ENCODE measurements around the gene NOTUM.

NOTUM gene

DNA sequence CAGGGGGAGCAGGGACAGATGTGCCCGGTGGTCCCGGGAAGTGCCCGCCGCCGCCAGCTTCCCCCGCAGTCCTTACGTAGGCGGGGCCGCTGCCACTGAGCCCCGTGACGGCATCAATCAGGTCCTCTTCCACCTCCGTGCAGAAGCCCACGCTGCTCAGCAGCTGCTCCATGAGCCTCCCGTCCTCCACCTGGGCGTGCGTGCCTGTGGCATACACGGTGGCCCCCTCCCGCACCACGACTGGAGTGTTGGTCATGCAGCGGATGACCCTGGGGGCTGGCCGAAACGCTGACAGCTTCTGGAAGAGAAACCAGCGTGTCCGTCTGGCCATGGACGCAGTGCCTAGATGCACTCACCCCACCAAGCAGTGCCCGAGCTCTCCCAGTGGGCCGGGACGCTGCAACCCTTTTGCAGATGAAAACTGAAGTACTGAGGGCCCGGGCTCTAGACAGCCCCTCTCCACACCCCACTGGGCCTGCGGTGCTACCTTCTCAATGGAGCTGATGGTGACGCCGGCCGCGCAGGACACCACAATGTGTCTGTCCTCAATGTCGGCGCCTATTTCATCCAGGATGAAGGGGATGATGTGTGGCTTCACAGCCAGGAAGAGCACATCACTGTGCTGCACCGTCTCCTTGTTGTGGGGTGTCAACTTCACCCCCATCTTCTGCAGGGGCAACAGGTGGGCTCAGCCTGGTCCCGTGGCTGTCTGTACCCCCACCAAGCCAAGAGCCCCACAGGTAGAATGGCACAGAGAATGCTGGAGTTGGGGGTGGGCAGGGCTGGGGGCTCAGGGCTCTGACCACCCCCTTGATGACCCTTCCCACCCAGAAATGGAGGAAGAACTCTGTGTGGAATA is 25.9 kb downstream of the NOTUM start:
- no peak for DNase-seq

DNA sequence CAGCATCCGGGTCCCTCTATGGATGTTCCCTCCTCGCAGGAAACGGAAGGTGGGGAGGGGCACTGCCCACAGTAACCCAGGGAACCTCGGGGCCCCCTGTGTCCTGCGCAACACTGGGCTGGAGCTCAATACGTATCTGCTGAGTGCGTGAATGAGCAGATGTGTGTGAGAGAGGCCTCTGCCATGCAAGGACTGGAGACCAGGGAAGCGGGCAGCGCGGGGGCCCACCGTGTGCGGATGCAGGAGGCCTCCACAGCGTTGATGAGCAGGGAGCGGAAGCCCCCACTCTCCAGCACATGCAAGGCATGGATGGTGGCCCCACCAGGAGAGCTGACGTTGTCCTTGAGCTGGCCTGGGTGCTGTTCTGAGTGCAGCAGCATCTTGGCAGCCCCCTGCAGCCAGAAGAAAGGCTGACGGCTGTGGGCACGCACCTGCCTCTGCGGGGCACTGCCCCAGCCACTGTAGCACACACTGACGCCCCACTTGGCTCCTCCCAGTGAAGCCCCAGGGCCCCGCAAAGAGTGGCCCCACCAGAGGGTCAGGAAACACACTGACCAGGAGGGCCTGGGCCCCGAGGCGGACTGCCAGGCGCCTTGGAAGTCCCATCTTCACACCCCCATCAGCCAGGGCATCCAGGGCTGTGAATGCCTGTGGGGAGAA is 26.8 kb downstream of the NOTUM start:
- DNase-seq = no peak

DNA sequence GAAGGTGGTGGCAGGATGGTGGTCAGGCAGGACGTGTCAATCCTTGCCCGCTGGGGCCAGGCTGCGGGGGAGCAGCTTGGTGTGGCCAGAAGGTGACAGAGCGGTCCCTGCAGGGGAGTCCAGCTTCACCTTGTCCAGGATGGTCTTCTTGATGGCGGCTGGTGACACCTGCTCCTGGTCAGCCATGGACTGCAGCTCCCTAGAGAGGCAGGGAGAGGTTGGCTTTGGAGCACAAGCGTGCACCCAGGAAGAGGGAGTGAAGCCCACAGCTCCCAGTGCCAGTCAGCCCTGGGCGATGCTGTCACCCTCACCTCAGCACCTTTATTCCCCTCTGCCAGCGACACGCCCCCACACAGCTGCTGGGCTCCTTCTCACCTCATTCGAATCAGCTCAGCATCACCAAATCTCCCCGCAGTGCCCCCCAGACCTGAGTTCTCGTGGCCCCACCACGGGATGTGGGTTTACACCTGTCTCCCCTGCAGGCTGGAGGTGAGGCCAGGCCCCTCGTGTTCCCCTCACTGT is 27.7 kb downstream of the NOTUM start:
- DNase-seq = no peak

DNA sequence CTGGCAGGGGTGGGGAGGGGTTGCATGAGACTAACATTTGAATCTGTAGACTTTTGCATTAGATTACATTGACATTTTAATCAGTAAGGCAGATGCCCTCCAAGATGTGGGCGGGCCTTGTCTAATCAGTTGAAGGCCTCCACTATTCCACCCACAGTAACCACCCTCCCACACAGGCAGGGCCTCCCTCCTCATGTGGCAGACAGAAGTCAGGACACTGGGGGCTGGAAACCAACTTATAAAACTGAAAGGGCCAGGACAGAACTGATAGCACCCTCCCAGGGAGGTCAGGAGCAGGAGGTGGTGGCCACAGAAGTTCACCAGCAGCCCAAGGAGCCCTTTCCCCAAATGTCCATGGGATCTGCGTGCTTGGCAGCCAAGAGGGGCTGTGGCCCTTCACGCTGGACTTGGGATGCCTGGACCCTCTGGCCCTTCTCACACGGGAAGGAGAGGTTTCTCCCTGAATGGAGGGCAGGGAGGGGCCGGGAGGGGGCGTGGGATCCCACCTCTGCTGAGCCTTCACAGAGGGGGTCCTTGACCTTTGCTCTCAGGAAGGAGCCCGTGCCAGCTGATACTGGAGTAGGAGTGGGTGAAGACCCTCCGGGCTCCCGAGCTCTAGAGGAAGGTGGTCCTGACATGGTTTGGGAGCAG is 28.5 kb downstream of the NOTUM start:
- DNase-seq = no peak

DNA sequence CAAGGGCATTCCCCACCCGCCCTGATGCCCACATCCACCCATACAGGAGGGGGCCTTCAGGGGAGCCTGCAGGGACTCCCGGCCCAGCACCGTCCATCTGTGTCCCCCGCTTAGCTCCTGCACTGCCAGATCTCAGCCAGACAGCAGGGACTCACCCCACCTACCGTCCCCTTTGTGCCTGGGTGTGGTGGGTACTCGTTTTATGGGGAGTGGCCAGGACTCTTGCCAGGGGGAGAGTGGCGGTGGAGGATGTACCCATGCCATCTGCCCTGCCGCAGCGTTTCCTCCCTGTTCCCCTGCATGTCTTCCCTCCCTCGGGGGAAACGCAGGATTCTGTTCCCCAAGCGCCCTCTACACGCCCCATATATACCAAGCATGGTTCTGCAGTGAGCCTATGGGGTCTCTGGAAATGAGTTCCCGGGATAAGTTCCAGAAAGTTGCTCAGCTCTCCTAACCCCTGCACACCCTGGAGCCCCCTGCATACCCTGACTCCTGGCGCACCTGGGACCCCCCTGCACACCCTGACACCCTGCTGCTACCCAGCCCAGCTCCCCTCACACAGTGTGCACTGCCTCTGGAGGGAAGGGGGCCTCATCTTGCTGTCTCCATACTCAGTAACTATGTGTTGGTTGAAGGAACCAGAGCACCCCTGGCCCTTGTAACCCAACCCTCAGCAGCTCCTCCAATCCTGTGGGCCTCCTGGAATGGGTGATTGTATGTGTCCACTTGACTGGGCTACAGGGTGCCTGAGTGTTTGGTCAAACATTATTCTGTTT is 29.2 kb downstream of the NOTUM start:
- no peak for DNase-seq

DNA sequence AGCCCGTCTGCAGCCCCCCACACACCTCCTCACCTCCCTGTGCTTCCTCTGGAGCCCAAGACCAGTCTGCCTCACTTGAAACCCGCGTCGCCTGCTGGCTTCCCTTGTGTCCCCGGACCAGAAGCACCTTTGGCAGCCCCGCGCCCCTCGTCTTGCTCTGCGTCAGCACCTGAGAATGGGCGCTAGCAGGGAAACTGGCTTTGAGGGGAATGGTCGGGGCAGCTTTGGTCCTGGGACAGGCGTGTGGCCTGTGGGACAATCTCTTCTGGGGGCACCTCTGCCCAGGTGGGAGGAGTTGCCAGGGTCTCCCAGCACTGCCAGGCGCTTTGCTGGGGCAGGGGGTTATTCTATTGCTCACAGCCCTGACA is 29.8 kb downstream of the NOTUM start:
- DNase-seq = no peak

DNA sequence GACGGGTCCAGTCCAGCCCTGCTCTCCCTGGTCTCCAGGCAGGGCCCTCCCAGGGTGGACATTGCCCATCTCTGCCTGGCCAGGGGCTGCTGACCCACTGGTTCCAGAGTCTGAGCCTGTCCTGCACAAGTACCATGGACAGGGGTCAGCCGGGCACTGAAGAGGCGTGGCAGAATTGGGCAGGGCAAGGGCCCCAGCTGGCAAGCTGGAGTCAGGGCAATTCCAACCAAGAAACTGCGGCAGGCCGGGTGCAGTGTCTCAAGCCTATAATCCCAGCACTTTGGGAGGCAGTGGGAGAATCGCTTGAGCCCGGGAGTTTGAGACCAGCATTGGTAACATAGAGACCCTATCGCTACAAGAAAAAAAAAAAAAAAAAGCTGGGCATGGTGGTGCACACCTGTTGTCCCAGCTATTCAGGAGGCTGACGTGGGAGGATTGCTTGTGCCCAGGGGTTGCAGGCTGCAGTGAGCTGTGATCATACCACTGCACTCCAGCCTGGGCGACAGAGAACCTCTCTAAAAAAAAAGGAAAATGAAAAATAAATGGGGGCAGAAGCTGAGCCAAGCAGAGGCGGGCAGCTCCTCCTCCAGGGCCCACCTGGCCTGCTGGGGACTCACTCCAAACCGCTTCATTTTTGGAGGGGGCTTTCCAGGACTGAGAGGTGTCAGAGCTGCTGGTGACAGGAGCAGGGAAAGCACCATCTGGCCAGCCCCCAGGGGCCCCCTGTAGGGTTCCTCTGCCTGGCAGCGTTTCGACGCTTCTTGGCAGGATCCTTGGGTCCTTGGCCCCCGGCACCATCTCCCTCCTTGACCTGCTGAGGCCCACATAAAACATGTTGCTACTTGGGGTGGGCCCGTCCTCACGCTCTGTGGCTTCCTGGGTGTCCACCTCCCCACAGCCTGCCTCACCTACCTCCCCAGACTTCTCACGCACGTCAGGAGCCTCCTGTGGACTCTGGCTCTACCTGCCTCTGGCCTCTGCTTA is 30.6 kb downstream of the NOTUM start:
- no peak for DNase-seq

DNA sequence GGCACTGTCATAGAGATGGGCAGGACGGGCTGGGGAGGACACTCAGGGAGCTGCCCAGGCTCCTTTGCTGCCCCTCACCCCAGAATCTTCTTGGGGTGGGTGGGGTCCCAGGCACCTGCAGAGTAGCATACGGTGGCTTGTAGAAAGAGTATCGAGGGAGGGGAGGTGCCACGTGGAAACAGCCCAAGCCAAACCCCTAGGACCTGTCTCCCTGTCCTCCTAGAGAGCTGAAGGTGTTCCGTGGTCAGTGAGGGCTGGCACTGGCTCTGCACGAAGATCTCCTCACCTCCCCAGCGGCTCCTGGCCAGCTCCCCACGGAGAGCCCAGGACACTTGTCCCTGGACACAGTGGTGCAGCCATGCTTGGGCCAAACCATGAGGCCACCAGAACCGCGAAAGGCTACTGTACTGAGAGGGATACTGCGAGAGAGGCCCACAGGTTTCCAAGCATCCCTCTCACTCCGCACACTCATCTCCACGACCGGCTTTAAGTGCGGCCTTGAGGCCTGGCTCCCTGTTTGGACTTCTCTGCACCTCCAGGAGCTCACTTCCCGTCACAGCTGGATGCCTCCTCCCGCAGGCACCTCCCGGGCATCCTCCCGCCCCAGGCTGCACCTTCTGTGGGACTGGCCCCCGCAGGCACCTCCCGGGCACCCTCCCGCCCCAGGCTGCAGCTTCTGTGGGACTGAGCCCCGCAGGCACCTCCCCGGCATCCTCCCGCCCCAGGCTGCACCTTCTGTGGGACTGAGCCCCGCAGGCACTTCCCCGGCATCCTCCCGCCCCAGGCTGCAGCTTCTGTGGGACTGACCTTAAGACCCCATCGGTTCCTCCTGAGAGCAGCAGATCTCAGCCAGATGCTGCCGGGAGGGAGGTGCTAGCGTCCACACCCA is 31.5 kb downstream of the NOTUM start:
- DNase-seq = no peak

DNA sequence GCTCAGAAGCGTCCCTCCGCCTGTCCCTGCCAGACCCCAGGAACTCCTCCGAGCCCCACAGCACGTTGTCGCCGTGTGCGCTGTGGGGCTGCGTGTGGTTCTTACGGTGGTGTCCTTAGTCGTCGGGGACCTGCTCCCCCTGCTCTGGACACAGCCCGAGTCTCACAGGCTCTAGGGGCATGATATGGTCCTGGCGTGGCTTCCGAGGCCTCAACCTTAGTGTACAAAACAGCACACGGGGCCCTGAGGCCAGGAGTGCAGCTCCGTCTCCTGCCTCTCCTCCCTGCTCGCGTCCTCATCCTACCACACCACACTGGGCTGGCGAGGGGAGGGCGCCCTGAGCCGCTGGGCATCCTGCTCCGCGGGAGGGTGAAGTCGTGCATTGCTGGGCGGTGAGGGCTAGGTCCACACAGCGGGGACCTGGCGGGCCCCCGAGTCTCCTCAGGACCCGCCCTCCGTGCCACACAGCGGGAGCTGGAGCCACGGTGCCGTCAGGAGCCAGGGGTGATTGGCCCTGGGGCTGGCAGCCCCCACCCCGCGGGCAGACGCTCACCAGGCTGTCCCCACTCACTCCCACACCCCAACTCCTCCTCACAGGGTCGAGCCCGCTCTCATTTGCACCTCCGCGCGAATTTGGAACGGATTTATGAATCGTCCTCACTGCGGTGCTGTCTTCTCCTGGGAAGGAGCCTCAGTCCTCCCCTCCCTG is 32.3 kb downstream of the NOTUM start:
- DNase-seq = peak in 1 of 6 experiments; percentile 31

DNA sequence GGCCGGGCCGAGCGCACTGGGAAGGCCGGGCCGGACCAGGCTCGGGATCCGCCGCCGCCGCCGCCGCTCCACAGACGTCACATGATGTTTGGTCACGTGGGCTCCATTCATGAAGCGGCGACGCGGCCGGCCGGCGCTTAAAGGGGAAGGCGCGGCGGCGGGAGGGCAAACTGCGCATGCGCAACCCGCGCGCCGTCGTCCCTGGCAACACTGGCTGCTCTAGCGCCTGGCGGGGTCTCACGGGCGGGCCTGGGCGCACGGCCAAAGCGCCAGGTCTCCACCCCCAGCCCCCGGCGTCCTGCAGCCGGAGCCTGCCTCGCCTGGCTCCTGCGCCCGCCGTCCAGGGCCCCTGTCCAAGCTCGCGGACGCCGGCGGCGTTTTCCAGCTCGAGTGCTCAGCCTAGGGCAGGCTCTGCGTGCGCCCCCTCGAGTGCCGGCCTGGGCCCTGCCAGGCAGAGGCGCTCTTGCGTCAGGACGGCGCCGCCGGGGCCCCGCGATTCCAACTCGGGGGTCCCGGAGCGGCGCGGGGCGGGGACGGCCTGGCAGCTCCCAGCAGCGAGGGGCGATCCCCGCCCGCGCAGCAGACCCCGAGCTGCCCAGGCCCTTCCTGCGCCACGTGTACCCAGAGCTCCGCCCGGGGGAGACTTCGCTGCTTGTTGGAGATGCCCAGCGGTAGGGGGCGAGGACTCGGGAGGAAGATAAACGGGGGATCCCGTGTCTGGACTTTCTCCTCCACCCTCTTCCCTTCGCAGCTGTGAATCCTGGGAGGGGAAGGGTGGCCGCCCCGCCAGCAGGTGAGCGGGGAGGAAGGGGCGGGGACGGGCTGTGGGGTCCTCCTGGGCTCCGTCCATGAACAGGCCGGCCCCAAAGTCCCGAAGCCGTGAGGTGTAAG is 33.1 kb downstream of the NOTUM start, which contains the start of gene MAFG:
TSS of gene MAFG (minus strand) at position 83 of the 891 bp plus-strand sequence. CDS start 4,550 bp downstream, outside the sequence.
- peak; percentile 75 to 89 (median 85) for DNase-seq

DNA sequence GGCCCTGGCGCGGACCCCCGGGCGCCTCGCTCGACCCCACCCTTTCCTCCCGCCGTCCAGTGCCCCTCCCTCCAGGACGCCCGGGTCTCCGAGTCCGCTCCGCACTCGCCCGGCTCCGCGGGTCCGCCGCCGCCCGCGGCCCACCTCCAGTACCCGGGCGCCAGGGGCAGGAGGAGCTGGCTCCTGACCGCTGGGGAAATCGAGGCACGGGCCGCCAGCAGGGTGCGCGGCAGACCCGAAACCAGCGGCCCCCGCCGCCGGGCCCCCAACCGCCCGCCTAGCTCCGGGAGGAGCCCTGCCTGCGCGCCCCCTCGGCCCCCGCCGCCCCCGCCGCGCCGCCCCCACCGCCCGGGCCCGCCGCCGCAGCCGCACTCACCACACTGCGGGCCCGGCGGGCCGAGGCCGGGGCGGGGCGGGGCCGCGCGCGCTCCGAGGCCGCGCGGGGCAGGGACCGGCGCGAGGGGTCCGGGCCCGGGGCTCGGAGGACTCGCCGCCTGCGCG is 33.8 kb downstream of the NOTUM start:
- DNase-seq = no peak

DNA sequence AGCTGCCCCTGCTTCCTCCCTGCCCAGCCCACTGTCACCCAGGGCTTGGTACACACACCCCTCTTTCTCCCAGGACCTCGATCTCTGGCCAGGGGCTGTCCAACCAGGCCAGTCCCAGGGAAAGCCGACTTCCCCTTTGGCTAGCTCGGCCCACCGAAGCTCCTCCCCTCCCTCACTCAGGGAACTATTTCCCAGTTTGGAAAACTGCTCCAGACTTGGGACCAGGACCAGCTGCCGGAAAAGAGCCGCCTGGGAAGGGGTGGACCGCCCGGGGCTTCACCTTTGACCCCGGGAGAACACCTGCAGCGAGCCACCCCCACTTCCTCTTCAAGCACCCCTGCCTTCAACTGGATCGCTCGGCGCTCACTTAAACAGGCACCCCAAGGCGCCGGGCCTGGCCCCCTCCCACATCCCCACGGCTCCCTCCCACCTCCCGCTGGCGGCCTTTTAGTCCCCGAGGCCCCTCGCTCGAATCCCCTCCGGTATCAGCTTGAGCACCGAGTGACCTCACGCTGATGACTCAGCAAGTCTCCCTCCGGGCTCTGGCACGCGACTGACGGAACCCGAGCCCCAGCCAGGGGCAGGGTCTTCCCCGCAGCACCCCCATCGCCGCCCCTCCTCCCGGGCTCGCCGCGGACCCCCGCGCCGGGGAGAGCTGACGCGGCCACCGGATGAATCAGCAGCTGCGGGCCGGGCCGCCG is 34.4 kb downstream of the NOTUM start:
- DNase-seq = peak; percentile 25 to 55 (median 36)

DNA sequence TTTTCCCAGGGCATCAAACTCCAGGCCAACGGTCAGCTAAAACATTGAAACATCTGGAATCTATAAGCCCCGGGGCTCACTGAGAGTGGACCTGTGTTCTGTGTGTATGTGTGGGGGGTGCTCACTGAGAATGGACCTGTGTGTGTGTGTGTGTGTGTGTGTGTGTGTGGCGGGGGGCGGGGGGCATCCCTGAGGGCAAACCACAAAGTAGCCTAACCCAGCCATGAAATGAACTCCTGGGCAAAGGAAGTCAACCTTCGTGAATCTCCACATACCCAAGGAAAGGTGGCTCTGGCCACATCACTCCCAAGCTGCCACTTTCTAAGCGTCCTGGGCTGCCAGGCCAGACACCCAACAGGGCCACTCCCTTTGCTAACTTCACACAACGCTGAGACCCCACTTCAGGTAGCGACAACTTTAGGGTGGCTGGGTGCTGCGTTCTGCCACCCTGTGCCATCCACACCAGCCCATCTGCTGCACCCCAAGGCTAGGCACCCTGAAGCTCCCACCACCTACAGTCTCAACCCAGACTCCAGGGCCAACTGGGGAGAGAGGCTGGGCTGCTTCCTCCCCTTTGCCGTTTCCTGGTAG is 35.0 kb downstream of the NOTUM start:
- no peak for DNase-seq

DNA sequence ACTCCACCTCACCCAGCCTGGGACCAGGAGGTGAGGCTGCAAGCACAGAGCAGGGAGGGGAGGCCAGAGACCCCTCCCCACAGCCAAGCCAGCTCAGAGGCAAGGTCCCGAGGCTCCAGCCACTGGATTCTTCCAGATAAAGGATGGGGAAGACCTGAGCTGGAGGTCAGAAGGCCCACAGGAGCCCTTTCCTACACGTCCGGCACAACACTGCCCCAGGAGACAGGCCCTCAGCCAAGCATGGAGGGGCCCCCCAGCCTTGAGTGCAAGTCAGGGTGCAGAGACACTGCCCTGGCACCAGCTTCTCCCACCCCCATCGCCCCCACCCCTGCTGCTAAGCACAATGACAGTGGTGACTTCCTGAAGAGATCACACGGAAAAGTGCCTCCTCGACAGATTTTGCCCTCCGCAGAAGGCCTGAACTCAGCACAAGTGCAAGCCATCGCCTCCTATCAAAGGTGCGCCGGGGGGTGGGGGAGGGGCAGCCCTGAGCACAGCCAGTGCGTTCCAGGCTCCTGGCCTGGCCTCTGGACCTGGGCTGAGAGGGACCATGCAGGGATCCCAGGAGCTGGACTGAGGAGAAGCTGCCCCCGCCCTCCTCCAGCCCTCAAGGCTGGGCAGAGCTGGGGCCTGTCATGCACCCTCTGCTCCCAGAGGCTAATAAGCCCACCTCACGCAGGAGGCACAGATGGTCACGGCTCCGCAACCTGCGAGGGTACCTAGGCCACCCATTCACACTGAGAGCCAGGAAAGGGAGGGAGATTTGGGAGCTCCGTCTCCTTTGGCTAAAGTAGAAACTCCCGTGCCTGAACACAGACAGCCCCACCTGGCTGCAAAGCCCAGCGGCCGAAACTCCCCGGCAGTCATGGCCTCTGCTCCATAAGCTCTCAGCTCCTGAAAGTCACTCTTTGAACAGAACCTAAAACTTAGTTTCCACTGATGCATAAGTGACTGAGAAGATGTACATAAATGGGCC is 36.1 kb downstream of the NOTUM start:
- peak in 1 of 6 experiments; percentile 11 for DNase-seq

DNA sequence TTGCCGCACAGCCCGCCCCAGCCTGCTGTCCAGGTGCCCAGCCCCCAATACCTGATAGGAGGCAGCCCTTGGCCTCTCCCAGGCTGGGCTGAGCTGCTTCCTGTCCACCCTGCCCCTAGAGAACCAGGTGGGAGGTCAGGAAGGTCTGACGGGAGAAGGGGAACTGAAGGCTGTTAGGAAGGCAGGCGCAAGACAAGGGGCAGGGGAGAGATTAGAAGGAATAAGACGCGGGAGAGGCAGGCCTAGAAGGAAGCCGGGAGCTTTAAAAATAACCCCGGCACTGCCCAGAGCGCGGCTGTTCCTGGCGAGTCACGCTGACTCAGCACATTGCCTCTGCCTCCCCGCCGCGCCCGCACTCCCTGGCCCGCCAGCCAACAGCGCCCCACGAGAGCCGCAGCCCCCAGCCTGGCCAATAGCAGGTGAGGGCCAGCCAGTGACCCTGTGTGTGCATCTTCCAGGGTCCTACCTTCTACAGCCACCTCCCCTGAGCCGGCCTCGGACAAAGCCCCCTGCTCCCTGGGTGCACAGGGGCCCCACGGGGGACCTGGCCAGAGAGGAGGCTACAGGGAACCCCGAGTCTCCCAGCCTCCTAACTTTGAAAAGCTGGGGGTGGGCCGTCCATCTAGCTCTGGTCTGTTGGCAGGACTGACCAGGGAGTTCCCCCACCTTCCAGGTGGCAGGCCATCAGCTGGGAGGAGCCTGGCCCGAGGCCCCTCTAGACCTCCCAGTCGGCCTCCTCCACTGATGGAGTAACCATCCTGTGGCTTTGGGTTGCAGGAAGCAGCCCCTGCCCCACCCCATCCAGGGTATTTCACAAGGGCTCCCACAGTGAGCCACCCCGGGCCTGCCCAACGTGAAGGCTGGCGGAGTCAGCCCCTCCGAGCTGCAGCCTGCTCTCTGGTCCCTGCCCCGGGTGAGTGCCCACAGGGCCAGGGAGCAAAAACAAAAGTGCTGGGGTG is 37.4 kb downstream of the NOTUM start:
- DNase-seq = no peak

Measured in stimulated activated naive CD4-positive, alpha-beta T cell (primary cell).